Natural killer cell (primary cell): ENCODE results near the gene NFIB. TPM values are rescaled to one million over a fixed set of nuclear protein-coding genes. Genes with fewer than 3 reads are reported as not detected.

Experiments used
- ATAC-seq, 3 donors: fragments of 150-1000 bp in 2 of 3; fragments of 200-7000 bp in 1 of 3; cut with Tn5 transposase; 1 replicate in 1 of 3; 2 replicates in 2 of 3; pipeline ENCODE4 v1.10.0; 2021; ENCODE audit warnings: mild to moderate bottlenecking in 2 of 3, moderate library complexity in 2 of 3
- DNase-seq, 2 donors: peaks; one replicate each; pipeline versions ENCODE4 v3.0.0 to v3.0.0-alpha.2; 2013 to 2021; ENCODE audit warnings: mixed read lengths in 1 of 2
- H3K27ac ChIP-seq: one replicate; pipeline ENCODE4 v1.5.1; 2013; ENCODE audit warnings: mild to moderate bottlenecking, low read length
- H3K27me3 ChIP-seq: one replicate; pipeline ENCODE4 v1.6.1; 2013; ENCODE audit warnings: low read length; ENCODE audit not compliant: control insufficient read depth, insufficient read depth
- H3K36me3 ChIP-seq: one replicate; pipeline ENCODE4 v1.6.1; 2013; ENCODE audit warnings: low read length; ENCODE audit not compliant: control insufficient read depth, insufficient read depth
- H3K4me1 ChIP-seq: one replicate; pipeline ENCODE4 v1.6.1; 2013; ENCODE audit warnings: low read length; ENCODE audit not compliant: control insufficient read depth, insufficient read depth
- H3K4me3 ChIP-seq: one replicate; pipeline ENCODE4 v1.5.1; 2013; ENCODE audit warnings: low read length
- H3K9me3 ChIP-seq: one replicate; pipeline ENCODE4 v1.6.1; 2013; ENCODE audit warnings: low read length; ENCODE audit not compliant: control insufficient read depth, insufficient read depth
- H3K27ac Mint-ChIP-seq, 2 donors: one replicate each; pipeline ENCODE4 v1.8.0; 2022; ENCODE audit warnings: mild to moderate bottlenecking in 2 of 2, mixed read lengths in 2 of 2, moderate library complexity in 1 of 2
- H3K27me3 Mint-ChIP-seq, 2 donors: one replicate each; pipeline ENCODE4 v1.8.0; 2022; ENCODE audit warnings: low read depth in 2 of 2, mixed read lengths in 2 of 2
- H3K36me3 Mint-ChIP-seq: one replicate; pipeline ENCODE4 v1.8.0; 2022; ENCODE audit warnings: mixed read lengths
- H3K4me1 Mint-ChIP-seq, 2 donors: one replicate each; pipeline ENCODE4 v1.8.0; 2022; ENCODE audit warnings: mixed read lengths in 2 of 2
- H3K4me3 Mint-ChIP-seq: one replicate; pipeline ENCODE4 v1.8.0; 2022; ENCODE audit warnings: mild to moderate bottlenecking, moderate library complexity, mixed read lengths
- H3K9me3 Mint-ChIP-seq, 2 donors: one replicate each; pipeline ENCODE4 v1.8.0; 2022; ENCODE audit warnings: mixed read lengths in 2 of 2
- WGBS: methylation state at CpG from one replicate; pipeline ENCODE4 v1.1.7; 2013; ENCODE audit warnings: missing lambda C conversion rate; ENCODE audit not compliant: insufficient coverage; 5-methylcytosine and 5-hydroxymethylcytosine counted together
- intact Hi-C: fragments of 100-400 bp; cut with micrococcal nuclease; formaldehyde crosslinking; loops from one replicate; pipeline ENCODE4 v1.14.2; 2022
- total RNA-seq, 4 donors: library from RNA; stranded (reverse); fragments of 120-200 nt in 1 of 4; gene quantifications; one replicate each; pipeline versions ENCODE4 v1.2.3 to v1.2.4, GENCODE V29; 2013 to 2022
- TF ChIP-seq, protein P1 (sequence below): fragments of 200-600 bp; IDR thresholded peaks from one replicate; pipeline ENCODE4 v1.8.0; 2022; ENCODE audit warnings: antibody characterized with exemption

The NFIB gene
- total RNA-seq, 3 donors from 2014 or later (not counting 1 experiment from before 2014, with no cell fraction given): 0.20 to 0.21 TPM; not detected in 1

DNA sequence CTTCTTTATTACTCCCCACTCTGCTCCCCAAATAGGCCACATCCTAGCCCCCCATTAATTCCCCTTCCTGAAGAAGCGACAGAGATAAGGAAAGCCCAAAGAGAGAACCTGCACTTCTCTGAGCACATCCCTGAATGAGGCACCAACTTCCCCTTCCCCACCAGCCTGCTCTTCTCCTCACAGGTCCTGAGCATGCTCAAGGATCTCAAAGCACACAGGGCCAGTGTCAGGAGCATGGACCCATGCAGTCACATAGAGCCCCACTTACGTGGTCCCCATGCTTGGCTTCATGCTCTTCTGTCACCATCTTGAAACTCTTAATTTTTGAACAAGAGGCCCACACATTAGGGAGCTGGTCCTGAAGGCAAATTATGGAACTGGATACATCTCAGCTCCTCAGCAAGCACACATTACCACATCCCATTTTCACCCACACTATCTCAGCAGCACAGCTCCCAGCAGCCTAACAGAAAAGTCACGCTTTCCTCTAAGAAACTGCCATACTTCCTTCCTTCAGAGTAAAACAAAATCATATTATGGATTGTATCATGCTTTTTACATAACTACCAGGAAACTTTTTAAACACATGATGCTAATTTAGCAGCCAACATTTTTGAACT is 99.8 kb downstream of the NFIB start:
- Histone ChIP-seq H3K36me3 (no peaks in the 10 kb centered on the region), H3K27ac (no peak overlapping the region), H3K9me3 (no peaks in the 10 kb centered on the region), H3K4me3 (no peak overlapping the region), H3K27me3 (no peaks in the 10 kb centered on the region), H3K4me1 (no peaks in the 10 kb centered on the region)
- intact Hi-C loops: no loop called here
- H3K4me1 Mint-ChIP-seq: no peaks in the 10 kb centered on the region
- H3K4me3 Mint-ChIP-seq: no peak overlapping the region
- TF ChIP-seq, protein P1, sequence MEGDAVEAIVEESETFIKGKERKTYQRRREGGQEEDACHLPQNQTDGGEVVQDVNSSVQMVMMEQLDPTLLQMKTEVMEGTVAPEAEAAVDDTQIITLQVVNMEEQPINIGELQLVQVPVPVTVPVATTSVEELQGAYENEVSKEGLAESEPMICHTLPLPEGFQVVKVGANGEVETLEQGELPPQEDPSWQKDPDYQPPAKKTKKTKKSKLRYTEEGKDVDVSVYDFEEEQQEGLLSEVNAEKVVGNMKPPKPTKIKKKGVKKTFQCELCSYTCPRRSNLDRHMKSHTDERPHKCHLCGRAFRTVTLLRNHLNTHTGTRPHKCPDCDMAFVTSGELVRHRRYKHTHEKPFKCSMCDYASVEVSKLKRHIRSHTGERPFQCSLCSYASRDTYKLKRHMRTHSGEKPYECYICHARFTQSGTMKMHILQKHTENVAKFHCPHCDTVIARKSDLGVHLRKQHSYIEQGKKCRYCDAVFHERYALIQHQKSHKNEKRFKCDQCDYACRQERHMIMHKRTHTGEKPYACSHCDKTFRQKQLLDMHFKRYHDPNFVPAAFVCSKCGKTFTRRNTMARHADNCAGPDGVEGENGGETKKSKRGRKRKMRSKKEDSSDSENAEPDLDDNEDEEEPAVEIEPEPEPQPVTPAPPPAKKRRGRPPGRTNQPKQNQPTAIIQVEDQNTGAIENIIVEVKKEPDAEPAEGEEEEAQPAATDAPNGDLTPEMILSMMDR: no peak
- no peaks in the 10 kb centered on the region for H3K27me3 Mint-ChIP-seq
- DNase-seq (no peak), ATAC-seq (no peak)
- H3K36me3 Mint-ChIP-seq: no peaks in the 10 kb centered on the region
- no peak overlapping the region for H3K27ac Mint-ChIP-seq
- 29% methylated on average over 3 of the region's 3 CpGs for WGBS
- peaks cover 0 to 2% of the 10 kb centered on the region in 2 donors for H3K9me3 Mint-ChIP-seq

DNA sequence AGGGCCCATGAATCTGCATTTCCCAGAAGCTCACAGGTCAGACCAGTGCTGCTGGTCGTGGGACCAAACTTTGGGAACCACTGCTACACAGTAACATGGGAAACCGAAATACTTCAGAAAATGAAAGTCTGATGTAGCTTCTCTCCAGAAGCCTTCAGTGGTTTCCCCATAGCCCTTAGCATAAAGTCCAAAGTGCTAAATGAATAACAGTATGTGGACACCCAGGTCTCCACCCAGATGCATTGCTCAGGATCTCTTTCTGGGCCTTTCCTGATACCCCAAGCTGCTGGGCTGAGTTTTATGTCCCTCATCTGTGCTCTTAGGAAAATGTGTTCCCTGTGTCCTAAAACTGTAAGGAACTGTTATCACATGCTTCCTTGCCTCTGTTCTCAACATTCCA is 100.4 kb downstream of the NFIB start:
- no peak overlapping the region for H3K27ac Mint-ChIP-seq
- 57% methylated on average over 2 of the region's 2 CpGs for WGBS
- no peak for ATAC-seq

DNA sequence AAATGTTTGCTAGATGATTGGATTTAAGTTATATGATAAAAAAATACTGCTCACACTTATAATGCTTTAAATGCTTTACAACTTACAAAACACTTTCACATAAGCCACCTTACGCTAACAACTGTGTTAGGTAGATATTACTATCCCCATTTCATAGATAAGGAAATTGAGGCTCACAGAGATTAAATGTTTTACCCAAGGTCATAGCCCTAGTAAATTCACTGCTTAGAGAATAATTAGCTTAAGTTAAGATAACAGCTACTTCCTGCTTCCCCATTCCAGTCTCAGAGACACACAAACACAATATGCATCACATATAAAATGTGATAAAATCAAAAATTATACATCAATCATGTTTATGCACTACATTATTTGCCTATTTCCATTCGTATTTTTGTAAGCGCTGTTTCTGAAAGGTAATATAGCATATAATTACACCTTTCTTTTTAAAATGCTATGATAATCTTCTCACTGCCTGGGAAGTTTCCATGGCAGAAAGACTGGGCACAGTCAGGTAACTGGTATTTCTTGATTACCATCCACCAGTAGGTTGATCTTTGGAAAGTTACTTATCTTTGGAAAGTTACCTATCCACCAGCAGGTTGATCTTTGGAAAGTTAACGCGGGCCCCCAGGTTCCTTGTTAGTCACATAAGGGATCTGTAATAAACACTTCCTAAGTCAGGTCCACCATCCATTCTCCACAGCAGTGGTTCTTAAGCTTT is 101.1 kb downstream of the NFIB start:
- Mint-ChIP-seq H3K36me3 (no peaks in the 10 kb centered on the region), H3K4me1 (no peaks in the 10 kb centered on the region), H3K4me3 (no peak overlapping the region), H3K27me3 (no peaks in the 10 kb centered on the region), H3K9me3 (peaks cover 0 to 2% of the 10 kb centered on the region in 2 donors), H3K27ac (no peak overlapping the region)
- no peak for DNase-seq
- intact Hi-C loops: no loop called here
- Histone ChIP-seq H3K27ac (no peak overlapping the region), H3K4me3 (no peak overlapping the region), H3K9me3 (no peaks in the 10 kb centered on the region), H3K36me3 (no peaks in the 10 kb centered on the region), H3K27me3 (no peaks in the 10 kb centered on the region), H3K4me1 (no peaks in the 10 kb centered on the region)
- TF ChIP-seq, protein P1: no peak
- ATAC-seq: no peak
- 44% methylated on average over 2 of the region's 5 CpGs for WGBS

More for the DNA sequence above, 100.4 kb downstream of the NFIB start:
- Histone ChIP-seq H3K4me3 (no peak overlapping the region), H3K36me3 (no peaks in the 10 kb centered on the region), H3K9me3 (no peaks in the 10 kb centered on the region), H3K27ac (no peak overlapping the region), H3K27me3 (no peaks in the 10 kb centered on the region), H3K4me1 (no peaks in the 10 kb centered on the region)
- intact Hi-C loops: no loop called here
- no peak overlapping the region for H3K4me3 Mint-ChIP-seq
- no peaks in the 10 kb centered on the region for H3K27me3 Mint-ChIP-seq
- no peaks in the 10 kb centered on the region for H3K4me1 Mint-ChIP-seq
- H3K36me3 Mint-ChIP-seq: no peaks in the 10 kb centered on the region
- DNase-seq: no peak
- TF ChIP-seq, protein P1: no peak
- peaks cover 0 to 2% of the 10 kb centered on the region in 2 donors for H3K9me3 Mint-ChIP-seq
